K562 (cell line): Measurements from ENCODE around the gene PLA2R1. TPM values are rescaled to one million over a fixed set of nuclear protein-coding genes. Genes with fewer than 3 reads are reported as not detected.
A peak's percentile ranks its signal among the peaks of the same experiment; 100 is the strongest.

Source experiments
- CREB1 ChIP-seq, 2 experiments: sonication (generic) in 1 of 2; formaldehyde crosslinking in 1 of 2; IDR thresholded peaks; 2 replicates each; pipeline versions ENCODE4 v1.6.1 to v1.8.0; 2012 to 2022; ENCODE audit warnings: inconsistent platforms in 1 of 2, mild to moderate bottlenecking in 1 of 2, missing genetic modification reagents in 1 of 2, moderate library complexity in 1 of 2
- ETV5 ChIP-seq: sonication (generic); formaldehyde crosslinking; IDR thresholded peaks from 2 replicates; pipeline ENCODE4 v1.4.0; 2020; ENCODE audit warnings: low read depth, mild to moderate bottlenecking, missing genetic modification reagents
- MAFF ChIP-seq: IDR thresholded peaks from 2 replicates; pipeline ENCODE4 v1.6.1; 2012; ENCODE audit warnings: low read length, improper control_type of control experiment
- MAFG ChIP-seq: fragments of 450-650 bp; conservative IDR thresholded peaks from 2 replicates; pipeline ENCODE4 v1.6.1; 2016; ENCODE audit warnings: missing genetic modification characterization, missing compliant biosample characterization
- MCM5 ChIP-seq: fragments of 450-650 bp; IDR thresholded peaks from 2 replicates; pipeline ENCODE4 v1.6.1; 2016; ENCODE audit warnings: low read depth
- NBN ChIP-seq: fragments of 450-650 bp; IDR thresholded peaks from 2 replicates; pipeline ENCODE4 v1.6.1; 2016; ENCODE audit warnings: low read depth, mild to moderate bottlenecking
- RBM39 ChIP-seq: fragments of 200-400 bp; formaldehyde crosslinking; optimal IDR thresholded peaks from 2 replicates; pipeline ENCODE3; 2018; ENCODE audit warnings: low read depth, low read length
- SRSF9 ChIP-seq: fragments of 200-400 bp; formaldehyde crosslinking; IDR thresholded peaks from 2 replicates; pipeline ENCODE4 v1.6.1; 2017; ENCODE audit warnings: low read depth, low read length, borderline replicate concordance
- ZNF316 ChIP-seq: fragments of 450-650 bp; IDR thresholded peaks from 2 replicates; pipeline ENCODE4 v1.6.1; 2016
- ZNF764 ChIP-seq: fragments of 250-450 bp; sonication (Bioruptor Pico); IDR thresholded peaks from 2 replicates; pipeline ENCODE4 v1.4.0; 2020; ENCODE audit warnings: low read depth, mild to moderate bottlenecking, moderate library complexity
- polyA plus RNA-seq, 8 experiments: library from polyadenylated mRNA; depleted of rRNA in 4 of 8; stranded (reverse) in 5 of 8; unstranded in 3 of 8; fragments of >200 nt; fragmentation: Nextera tagmentation in 2 of 8; fragmentation: Illumina TruSeq in 1 of 8; extraction: Ambion mirVana in 2 of 8; extraction: Trizol in 1 of 8; gene quantifications; 2 replicates each; pipeline versions ENCODE4 v1.2.1 to v1.2.3, GENCODE V29; 2011 to 2014; ENCODE audit warnings: inconsistent platforms in 1 of 8, missing spikeins in 1 of 8
- total RNA-seq, 7 experiments: library from RNA; depleted of rRNA in 6 of 7; stranded (reverse); fragments of >200 nt in 6 of 7; fragmentation: Illumina TruSeq in 2 of 7; extraction: Trizol in 2 of 7; gene quantifications; 2 replicates each; pipeline versions ENCODE4 v1.2.1 to v1.2.3, GENCODE V29; 2011 to 2021; ENCODE audit warnings: low replicate concordance in 1 of 7
- TF ChIP-seq, protein P1 (sequence below): fragments of 450-650 bp; IDR thresholded peaks from 2 replicates; pipeline ENCODE4 v1.6.1; 2018; ENCODE audit not compliant: partially characterized antibody
- TF ChIP-seq, protein P2 (sequence below): fragments of 250-450 bp; sonication (Bioruptor Pico); IDR thresholded peaks from 2 replicates; pipeline ENCODE4 v1.9.0; 2021; ENCODE audit warnings: mild to moderate bottlenecking
- TF ChIP-seq, protein P3 (sequence below): fragments of 250-450 bp; sonication (Bioruptor Pico); IDR thresholded peaks from 2 replicates; pipeline ENCODE4 v1.8.0; 2022; ENCODE audit warnings: moderate library complexity, mild to moderate bottlenecking, inconsistent platforms

The PLA2R1 gene
- total and polyA plus RNA-seq, 9 of the 15 experiments (the other 6 are each of a cell fraction or from before 2014, with no cell fraction given), result not detected

DNA sequence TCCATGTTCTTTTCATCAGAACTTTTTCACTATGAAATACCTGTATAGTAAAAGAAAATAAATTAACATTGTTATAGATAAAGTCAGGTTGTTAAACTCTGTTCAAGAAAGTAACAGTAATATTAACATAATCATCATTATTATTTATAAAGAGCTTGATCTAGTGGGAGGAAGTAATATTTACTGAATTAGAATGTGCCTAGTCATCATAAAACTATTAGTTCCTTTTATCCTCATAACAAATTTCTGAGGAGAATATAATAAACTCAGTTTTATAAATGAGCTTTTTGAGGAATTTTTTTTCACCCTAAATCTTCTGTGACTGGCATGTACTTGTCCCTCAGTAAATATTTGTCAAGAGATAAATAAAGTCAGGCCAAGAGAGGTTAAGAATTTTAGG is 78.4 kb downstream of the PLA2R1 start (continued):
- TF ChIP-seq, protein P1, sequence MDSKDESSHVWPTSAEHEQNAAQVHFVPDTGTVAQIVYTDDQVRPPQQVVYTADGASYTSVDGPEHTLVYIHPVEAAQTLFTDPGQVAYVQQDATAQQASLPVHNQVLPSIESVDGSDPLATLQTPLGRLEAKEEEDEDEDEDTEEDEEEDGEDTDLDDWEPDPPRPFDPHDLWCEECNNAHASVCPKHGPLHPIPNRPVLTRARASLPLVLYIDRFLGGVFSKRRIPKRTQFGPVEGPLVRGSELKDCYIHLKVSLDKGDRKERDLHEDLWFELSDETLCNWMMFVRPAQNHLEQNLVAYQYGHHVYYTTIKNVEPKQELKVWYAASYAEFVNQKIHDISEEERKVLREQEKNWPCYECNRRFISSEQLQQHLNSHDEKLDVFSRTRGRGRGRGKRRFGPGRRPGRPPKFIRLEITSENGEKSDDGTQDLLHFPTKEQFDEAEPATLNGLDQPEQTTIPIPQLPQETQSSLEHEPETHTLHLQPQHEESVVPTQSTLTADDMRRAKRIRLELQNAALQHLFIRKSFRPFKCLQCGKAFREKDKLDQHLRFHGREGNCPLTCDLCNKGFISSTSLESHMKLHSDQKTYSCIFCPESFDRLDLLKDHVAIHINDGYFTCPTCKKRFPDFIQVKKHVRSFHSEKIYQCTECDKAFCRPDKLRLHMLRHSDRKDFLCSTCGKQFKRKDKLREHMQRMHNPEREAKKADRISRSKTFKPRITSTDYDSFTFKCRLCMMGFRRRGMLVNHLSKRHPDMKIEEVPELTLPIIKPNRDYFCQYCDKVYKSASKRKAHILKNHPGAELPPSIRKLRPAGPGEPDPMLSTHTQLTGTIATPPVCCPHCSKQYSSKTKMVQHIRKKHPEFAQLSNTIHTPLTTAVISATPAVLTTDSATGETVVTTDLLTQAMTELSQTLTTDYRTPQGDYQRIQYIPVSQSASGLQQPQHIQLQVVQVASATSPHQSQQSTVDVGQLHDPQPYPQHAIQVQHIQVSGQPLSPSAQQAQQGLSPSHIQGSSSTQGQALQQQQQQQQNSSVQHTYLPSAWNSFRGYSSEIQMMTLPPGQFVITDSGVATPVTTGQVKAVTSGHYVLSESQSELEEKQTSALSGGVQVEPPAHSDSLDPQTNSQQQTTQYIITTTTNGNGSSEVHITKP, result no peak
- TF ChIP-seq NBN (no peak), MAFG (tag) (peak; percentile 85), SRSF9 (no peak), MAFF (peak; percentile 71; the same call in 1 of the 2 replicates), MCM5 (no peak), ZNF316 (peak; percentile 93), RBM39 (no peak), ZNF764 (CRISPR knock-in tag) (no peak), CREB1 (IDR thresholded peaks at IDR 0.05) (no peak), CREB1 (CRISPR knock-in tag; IDR thresholded peaks at IDR 0.05) (no peak), ETV5 (CRISPR knock-in tag) (no peak)
- TF ChIP-seq, protein P2, sequence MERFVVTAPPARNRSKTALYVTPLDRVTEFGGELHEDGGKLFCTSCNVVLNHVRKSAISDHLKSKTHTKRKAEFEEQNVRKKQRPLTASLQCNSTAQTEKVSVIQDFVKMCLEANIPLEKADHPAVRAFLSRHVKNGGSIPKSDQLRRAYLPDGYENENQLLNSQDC (CRISPR knock-in tag), result no peak
- TF ChIP-seq, protein P3, sequence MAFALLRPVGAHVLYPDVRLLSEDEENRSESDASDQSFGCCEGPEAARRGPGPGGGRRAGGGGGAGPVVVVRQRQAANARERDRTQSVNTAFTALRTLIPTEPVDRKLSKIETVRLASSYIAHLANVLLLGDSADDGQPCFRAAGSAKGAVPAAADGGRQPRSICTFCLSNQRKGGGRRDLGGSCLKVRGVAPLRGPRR (CRISPR knock-in tag), result no peak
